WTC11 (cell line): ENCODE data around the gene SLC9A6. TPM values are rescaled to one million over a fixed set of nuclear protein-coding genes. Genes with fewer than 3 reads are reported as not detected.

ENCODE experiments used
- ATAC-seq: fragments of 200-7000 bp; cut with Tn5 transposase; 2 replicates; pipeline ENCODE4 v1.10.0; 2021; ENCODE audit warnings: mild to moderate bottlenecking, moderate library complexity
- CTCF ChIA-PET: fragments of 300-600 bp; sonication (Branson Sonifier 250); formaldehyde crosslinking; loops from one replicate; lab custom pipeline; 2021; ENCODE audit warnings: antibody characterized with exemption; lab: Charles Lee
- POLR2A ChIA-PET: fragments of 350-600 bp; sonication (Branson Sonifier 250); formaldehyde crosslinking; loops from one replicate; lab custom pipeline; 2021; ENCODE audit warnings: antibody characterized with exemption; lab: Charles Lee
- DNase-seq: peaks from one replicate; pipeline ENCODE4 v3.0.0; 2021; ENCODE audit warnings: low spot score
- H3K27ac Mint-ChIP-seq: 2 replicates; pipeline ENCODE4 v1.8.0; 2021; ENCODE audit warnings: mixed read lengths
- H3K27me3 Mint-ChIP-seq: 2 replicates; pipeline ENCODE4 v1.8.0; 2021; ENCODE audit warnings: low read depth, mild to moderate bottlenecking, moderate library complexity, mixed read lengths
- H3K36me3 Mint-ChIP-seq: 2 replicates; pipeline ENCODE4 v1.8.0; 2021; ENCODE audit warnings: mixed read lengths
- H3K4me1 Mint-ChIP-seq: 2 replicates; pipeline ENCODE4 v1.8.0; 2022; ENCODE audit warnings: mixed read lengths
- H3K4me3 Mint-ChIP-seq: 2 replicates; pipeline ENCODE4 v1.8.0; 2021; ENCODE audit warnings: mild to moderate bottlenecking, moderate library complexity, mixed read lengths
- H3K9me3 Mint-ChIP-seq: 2 replicates; pipeline ENCODE4 v1.8.0; 2021; ENCODE audit warnings: mixed read lengths
- EMX1 ChIP-seq: fragments of 250-450 bp; sonication (Bioruptor Pico); IDR thresholded peaks from 2 replicates; pipeline ENCODE4 v1.8.0; 2021; ENCODE audit warnings: mild to moderate bottlenecking
- FOXJ3 ChIP-seq: sonication (generic); formaldehyde crosslinking; IDR thresholded peaks from 2 replicates; pipeline ENCODE4 v1.9.0; 2021; ENCODE audit warnings: missing genetic modification reagents, mild to moderate bottlenecking, borderline replicate concordance
- HMGXB4 ChIP-seq: sonication (generic); formaldehyde crosslinking; IDR thresholded peaks from 2 replicates; pipeline ENCODE4 v1.8.1; 2023; ENCODE audit warnings: mild to moderate bottlenecking, moderate library complexity, missing genetic modification reagents
- KAT7 ChIP-seq: sonication (generic); formaldehyde crosslinking; IDR thresholded peaks from 2 replicates; pipeline ENCODE4 v1.8.1; 2023; ENCODE audit warnings: missing genetic modification reagents, mild to moderate bottlenecking, borderline replicate concordance
- MYBL2 ChIP-seq: sonication (generic); formaldehyde crosslinking; IDR thresholded peaks from 2 replicates; pipeline ENCODE4 v1.8.1; 2023; ENCODE audit warnings: mild to moderate bottlenecking, moderate library complexity, missing genetic modification reagents
- NFATC4 ChIP-seq: fragments of 250-450 bp; sonication (Bioruptor Pico); IDR thresholded peaks from 2 replicates; pipeline ENCODE4 v1.9.0; 2021; ENCODE audit warnings: mild to moderate bottlenecking
- NFE2L1 ChIP-seq: sonication (generic); formaldehyde crosslinking; IDR thresholded peaks from 2 replicates; pipeline ENCODE4 v1.8.1; 2023; ENCODE audit warnings: missing genetic modification reagents
- OVOL2 ChIP-seq: fragments of 250-450 bp; sonication (Bioruptor Pico); IDR thresholded peaks from 2 replicates; pipeline ENCODE4 v1.9.0; 2021; ENCODE audit warnings: mild to moderate bottlenecking, borderline replicate concordance
- SMAD3 ChIP-seq: sonication (generic); formaldehyde crosslinking; IDR thresholded peaks from 2 replicates; pipeline ENCODE4 v1.8.0; 2022; ENCODE audit warnings: missing genetic modification reagents, mild to moderate bottlenecking, borderline replicate concordance
- SOX15 ChIP-seq: fragments of 250-450 bp; sonication (Bioruptor Pico); IDR thresholded peaks from 2 replicates; pipeline ENCODE4 v1.9.0; 2021; ENCODE audit warnings: mild to moderate bottlenecking
- SP1 ChIP-seq: sonication (generic); formaldehyde crosslinking; conservative IDR thresholded peaks from 2 replicates; pipeline ENCODE4 v1.8.1; 2022; ENCODE audit warnings: missing genetic modification reagents
- ZBTB21 ChIP-seq: sonication (generic); formaldehyde crosslinking; IDR thresholded peaks from 2 replicates; pipeline ENCODE4 v1.8.1; 2023; ENCODE audit warnings: mild to moderate bottlenecking, missing genetic modification reagents, borderline replicate concordance
- ZNF263 ChIP-seq: sonication (generic); formaldehyde crosslinking; IDR thresholded peaks from 2 replicates; pipeline ENCODE4 v1.8.1; 2022; ENCODE audit warnings: low read depth, mild to moderate bottlenecking, moderate library complexity, missing genetic modification reagents
- ZNF396 ChIP-seq: fragments of 250-450 bp; sonication (Bioruptor Pico); IDR thresholded peaks from 2 replicates; pipeline ENCODE4 v1.8.0; 2021; ENCODE audit warnings: mild to moderate bottlenecking, moderate library complexity, borderline replicate concordance
- total RNA-seq: library from RNA; stranded (reverse); gene quantifications from 3 replicates; pipeline ENCODE4 v1.2.3, GENCODE V29; 2021
- TF ChIP-seq, protein P1 (sequence below): sonication (generic); formaldehyde crosslinking; IDR thresholded peaks from 2 replicates; pipeline ENCODE4 v1.8.1; 2022; ENCODE audit warnings: mild to moderate bottlenecking, missing genetic modification reagents, moderate library complexity, borderline replicate concordance
- TF ChIP-seq, protein P2 (sequence below): sonication (generic); formaldehyde crosslinking; IDR thresholded peaks from 2 replicates; pipeline ENCODE4 v1.8.0; 2022; ENCODE audit warnings: mild to moderate bottlenecking, missing genetic modification reagents
- TF ChIP-seq, protein P3 (sequence below): sonication (generic); formaldehyde crosslinking; IDR thresholded peaks from 2 replicates; pipeline ENCODE4 v1.8.1; 2023; ENCODE audit warnings: mild to moderate bottlenecking, missing genetic modification reagents, moderate library complexity
- TF ChIP-seq, protein P4 (sequence below): fragments of 250-450 bp; sonication (Bioruptor Pico); IDR thresholded peaks from 2 replicates; pipeline ENCODE4 v1.9.0; 2021; ENCODE audit warnings: mild to moderate bottlenecking

SLC9A6 gene
- total RNA-seq, 1 experiment from 2014 or later: 9.6 TPM

GRCh38 chrX:136039485-136039884 lies 54.2 kb downstream of the SLC9A6 start:
- ChIA-PET CTCF (no interaction called here), POLR2A (no interaction called here)
- Mint-ChIP-seq H3K4me3 (no peak overlapping the region), H3K27ac (no peak overlapping the region), H3K9me3 (no peaks in the 10 kb centered on the region), H3K27me3 (no peaks in the 10 kb centered on the region), H3K36me3 (no peaks in the 10 kb centered on the region), H3K4me1 (no peaks in the 10 kb centered on the region)
- DNase-seq (no peak), ATAC-seq (no peak)
- no peak for TF ChIP-seq OVOL2 (CRISPR knock-in tag)
- TF ChIP-seq, protein P1, sequence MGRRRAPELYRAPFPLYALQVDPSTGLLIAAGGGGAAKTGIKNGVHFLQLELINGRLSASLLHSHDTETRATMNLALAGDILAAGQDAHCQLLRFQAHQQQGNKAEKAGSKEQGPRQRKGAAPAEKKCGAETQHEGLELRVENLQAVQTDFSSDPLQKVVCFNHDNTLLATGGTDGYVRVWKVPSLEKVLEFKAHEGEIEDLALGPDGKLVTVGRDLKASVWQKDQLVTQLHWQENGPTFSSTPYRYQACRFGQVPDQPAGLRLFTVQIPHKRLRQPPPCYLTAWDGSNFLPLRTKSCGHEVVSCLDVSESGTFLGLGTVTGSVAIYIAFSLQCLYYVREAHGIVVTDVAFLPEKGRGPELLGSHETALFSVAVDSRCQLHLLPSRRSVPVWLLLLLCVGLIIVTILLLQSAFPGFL (CRISPR knock-in tag): no peak
- no peak for TF ChIP-seq SMAD3 (CRISPR knock-in tag)
- TF ChIP-seq FOXJ3 (CRISPR knock-in tag): no peak
- TF ChIP-seq SP1 (CRISPR knock-in tag): no peak
- no peak for TF ChIP-seq EMX1 (CRISPR knock-in tag)
- TF ChIP-seq SOX15 (CRISPR knock-in tag): no peak
- no peak for TF ChIP-seq HMGXB4 (CRISPR knock-in tag)
- no peak for TF ChIP-seq ZBTB21 (CRISPR knock-in tag)
- TF ChIP-seq, protein P2, sequence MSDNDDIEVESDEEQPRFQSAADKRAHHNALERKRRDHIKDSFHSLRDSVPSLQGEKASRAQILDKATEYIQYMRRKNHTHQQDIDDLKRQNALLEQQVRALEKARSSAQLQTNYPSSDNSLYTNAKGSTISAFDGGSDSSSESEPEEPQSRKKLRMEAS (CRISPR knock-in tag): no peak

GRCh38 chrX:136039968-136040367 lies 54.7 kb downstream of the SLC9A6 start:
- no peaks in the 10 kb centered on the region for H3K4me1 Mint-ChIP-seq
- DNase-seq: no peak
- H3K27ac Mint-ChIP-seq: no peak overlapping the region
- TF ChIP-seq ZNF263 (CRISPR knock-in tag): no peak
- no peak for TF ChIP-seq ZNF396 (CRISPR knock-in tag)
- no peak for TF ChIP-seq MYBL2 (CRISPR knock-in tag)
- no peak for TF ChIP-seq EMX1 (CRISPR knock-in tag)
- no peak for TF ChIP-seq KAT7
- TF ChIP-seq NFE2L1 (CRISPR knock-in tag): no peak
- TF ChIP-seq, protein P3, sequence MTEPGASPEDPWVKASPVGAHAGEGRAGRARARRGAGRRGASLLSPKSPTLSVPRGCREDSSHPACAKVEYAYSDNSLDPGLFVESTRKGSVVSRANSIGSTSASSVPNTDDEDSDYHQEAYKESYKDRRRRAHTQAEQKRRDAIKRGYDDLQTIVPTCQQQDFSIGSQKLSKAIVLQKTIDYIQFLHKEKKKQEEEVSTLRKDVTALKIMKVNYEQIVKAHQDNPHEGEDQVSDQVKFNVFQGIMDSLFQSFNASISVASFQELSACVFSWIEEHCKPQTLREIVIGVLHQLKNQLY (CRISPR knock-in tag): no peak
- TF ChIP-seq, all 79 proteins: peak for 0
- H3K9me3 Mint-ChIP-seq: no peaks in the 10 kb centered on the region
- ChIA-PET CTCF (no interaction called here), POLR2A (no interaction called here)
- no peak for ATAC-seq
- no peak overlapping the region for H3K4me3 Mint-ChIP-seq
- no peaks in the 10 kb centered on the region for H3K36me3 Mint-ChIP-seq
- no peaks in the 10 kb centered on the region for H3K27me3 Mint-ChIP-seq

DNA sequence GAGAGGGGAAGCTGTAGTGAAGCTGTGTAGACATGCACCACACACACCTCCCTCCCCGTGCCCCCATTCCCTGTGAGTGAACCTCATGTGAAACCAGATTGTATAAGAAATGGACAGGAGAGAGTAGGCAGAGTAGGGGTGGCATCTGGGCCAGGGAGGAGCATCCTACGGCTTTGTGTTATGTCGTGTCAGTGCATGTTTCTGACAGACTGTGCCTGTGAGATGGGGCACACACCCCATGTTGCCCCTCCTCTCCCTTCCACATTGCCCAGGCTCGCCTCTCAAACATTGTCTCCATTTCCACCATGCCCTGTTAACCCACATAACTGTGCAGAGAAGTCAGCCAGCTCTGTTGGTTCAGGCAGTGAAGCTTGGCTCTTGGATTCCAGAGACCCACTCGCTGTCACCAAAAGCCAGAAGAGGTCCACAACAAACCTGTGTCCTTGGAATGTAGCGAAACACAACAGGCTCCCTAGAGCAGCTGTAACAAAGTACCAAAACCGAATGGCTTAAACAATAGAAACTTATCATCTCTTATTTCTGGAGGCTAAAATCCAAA lies 56.1 kb downstream of the SLC9A6 start:
- H3K27ac Mint-ChIP-seq: no peak overlapping the region
- H3K36me3 Mint-ChIP-seq: no peaks in the 10 kb centered on the region
- no peaks in the 10 kb centered on the region for H3K9me3 Mint-ChIP-seq
- CTCF ChIA-PET: no interaction called here
- DNase-seq: no peak
- ATAC-seq: no peak
- TF ChIP-seq, protein P4, sequence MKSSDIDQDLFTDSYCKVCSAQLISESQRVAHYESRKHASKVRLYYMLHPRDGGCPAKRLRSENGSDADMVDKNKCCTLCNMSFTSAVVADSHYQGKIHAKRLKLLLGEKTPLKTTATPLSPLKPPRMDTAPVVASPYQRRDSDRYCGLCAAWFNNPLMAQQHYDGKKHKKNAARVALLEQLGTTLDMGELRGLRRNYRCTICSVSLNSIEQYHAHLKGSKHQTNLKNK (CRISPR knock-in tag): no peak
- no peak for TF ChIP-seq NFATC4 (CRISPR knock-in tag)
- TF ChIP-seq, all 79 proteins: peak for 0
- Mint-ChIP-seq H3K4me1 (no peaks in the 10 kb centered on the region), H3K27me3 (no peaks in the 10 kb centered on the region), H3K4me3 (no peak overlapping the region)
- POLR2A ChIA-PET: no interaction called here
